WI38 (cell line): ENCODE measurements around the gene PIEZO2.

ENCODE experiments used
- H3K4me3 ChIP-seq: 2 replicates; pipeline ENCODE4 v1.5.1; 2011; ENCODE audit warnings: low read depth, mild to moderate bottlenecking, control low read depth, low read length
- CTCF ChIP-seq: IDR thresholded peaks from 2 replicates; pipeline ENCODE4 v1.5.1; 2012; ENCODE audit warnings: low read depth, mild to moderate bottlenecking, control low read depth, low read length

PIEZO2 gene

GRCh38 chr18:10894501-10894900 is 254.9 kb downstream of the PIEZO2 start:
- H3K4me3 ChIP-seq: no peak overlapping the region
- TF ChIP-seq CTCF: no peak

GRCh38 chr18:10893761-10894160 is 255.6 kb downstream of the PIEZO2 start:
- no peak overlapping the region for H3K4me3 ChIP-seq
- TF ChIP-seq CTCF: no peak

GRCh38 chr18:10893196-10893595 is 256.2 kb downstream of the PIEZO2 start:
- TF ChIP-seq CTCF: no peak
- no peak overlapping the region for H3K4me3 ChIP-seq

- no peak overlapping the region for H3K4me3 ChIP-seq
- no peak for TF ChIP-seq CTCF
These were observed 256.6 kb downstream of the PIEZO2 start for GRCh38 chr18:10892786-10893185.

- no peak overlapping the region for H3K4me3 ChIP-seq
- TF ChIP-seq CTCF: no peak
These were observed 259.3 kb downstream of the PIEZO2 start for GRCh38 chr18:10890022-10890421.

GRCh38 chr18:10878703-10879102 is 270.7 kb downstream of the PIEZO2 start:
- no peak overlapping the region for H3K4me3 ChIP-seq
- TF ChIP-seq CTCF: no peak

GRCh38 chr18:10877987-10878386 is 271.4 kb downstream of the PIEZO2 start:
- no peak overlapping the region for H3K4me3 ChIP-seq
- no peak for TF ChIP-seq CTCF
